NCI-H2107 treated with DMSO at 0.1 percent for 48 hours (cell line): ENCODE measurements around the gene LAGE3.
A peak's percentile ranks its signal among the peaks of the same experiment; 100 is the strongest.

ENCODE experiments used
- DNase-seq: peaks from one replicate; lab custom pipeline; 2025; ENCODE audit not compliant: unreplicated experiment; lab: John Stamatoyannopoulos, UW

LAGE3 gene

GRCh38 chrX:154458116-154458953 lies 20.7 kb downstream of the LAGE3 start, which contains the start of gene PLXNA3:
Gene PLXNA3 (plus strand): TSS chrX:154458281. CDS start chrX:154460184, 1,903 bp downstream.
- DNase-seq: no peak

- no peak for DNase-seq
These were observed 21.5 kb downstream of the LAGE3 start for GRCh38 chrX:154457491-154458115.

GRCh38 chrX:154452823-154453222 lies 26.3 kb downstream of the LAGE3 start:
- no peak for DNase-seq

GRCh38 chrX:154450312-154450711 lies 28.8 kb downstream of the LAGE3 start:
- no peak for DNase-seq

- DNase-seq: no peak
These were observed 29.5 kb downstream of the LAGE3 start for GRCh38 chrX:154449618-154450017.

GRCh38 chrX:154448484-154448883 lies 30.6 kb downstream of the LAGE3 start:
- no peak for DNase-seq

GRCh38 chrX:154446430-154446829 lies 32.7 kb downstream of the LAGE3 start:
- DNase-seq: no peak

DNA sequence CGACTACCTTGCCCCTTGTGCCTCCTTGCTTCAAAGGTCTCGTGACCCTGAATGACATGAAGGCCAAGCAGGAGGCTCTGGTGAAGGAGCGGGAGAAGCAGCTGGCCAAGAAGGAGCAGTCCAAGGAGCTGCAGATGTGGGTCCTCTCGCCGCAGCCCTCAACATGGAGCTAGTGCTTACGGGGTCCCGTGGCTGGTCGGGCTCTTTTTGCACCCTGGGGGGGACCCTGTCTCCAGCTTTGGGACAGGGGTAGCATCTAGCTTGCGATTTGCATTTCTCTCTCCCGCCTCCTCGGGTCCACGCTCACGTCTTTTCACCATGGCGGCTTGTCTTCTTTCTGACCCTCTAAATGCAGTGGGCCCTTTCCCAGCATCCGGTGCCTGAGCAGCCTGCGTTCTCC lies 33.3 kb downstream of the LAGE3 start:
- DNase-seq: no peak

GRCh38 chrX:154444755-154445246 lies 34.3 kb downstream of the LAGE3 start:
- DNase-seq: no peak

GRCh38 chrX:154443992-154444754 lies 34.9 kb downstream of the LAGE3 start, which contains the start of gene FAM50A:
Gene FAM50A (plus strand): TSS chrX:154444141. CDS start chrX:154444236, 95 bp downstream.
- peak; percentile 26 for DNase-seq

DNA sequence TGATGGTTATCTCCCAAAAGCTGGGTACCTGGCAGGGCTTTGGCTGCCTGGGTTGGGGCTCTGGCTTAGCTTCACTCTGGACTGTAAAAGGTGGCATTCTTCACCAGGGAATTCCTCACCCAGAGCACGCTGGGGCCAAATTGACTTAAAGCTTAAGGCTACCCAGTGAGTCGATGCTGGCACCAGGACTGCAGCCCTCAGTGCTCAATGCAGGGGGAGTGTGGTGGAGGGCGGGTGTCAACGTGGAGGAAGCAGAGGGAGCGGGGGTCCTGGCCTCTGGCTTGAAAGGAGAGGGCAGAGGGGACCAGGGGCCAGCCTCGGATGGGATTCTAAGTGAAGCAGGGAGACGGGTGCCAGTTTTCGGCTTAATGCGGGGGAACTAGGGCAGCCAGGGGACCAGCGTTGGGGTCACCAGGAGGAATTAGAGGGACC lies 35.6 kb downstream of the LAGE3 start:
- no peak for DNase-seq

DNA sequence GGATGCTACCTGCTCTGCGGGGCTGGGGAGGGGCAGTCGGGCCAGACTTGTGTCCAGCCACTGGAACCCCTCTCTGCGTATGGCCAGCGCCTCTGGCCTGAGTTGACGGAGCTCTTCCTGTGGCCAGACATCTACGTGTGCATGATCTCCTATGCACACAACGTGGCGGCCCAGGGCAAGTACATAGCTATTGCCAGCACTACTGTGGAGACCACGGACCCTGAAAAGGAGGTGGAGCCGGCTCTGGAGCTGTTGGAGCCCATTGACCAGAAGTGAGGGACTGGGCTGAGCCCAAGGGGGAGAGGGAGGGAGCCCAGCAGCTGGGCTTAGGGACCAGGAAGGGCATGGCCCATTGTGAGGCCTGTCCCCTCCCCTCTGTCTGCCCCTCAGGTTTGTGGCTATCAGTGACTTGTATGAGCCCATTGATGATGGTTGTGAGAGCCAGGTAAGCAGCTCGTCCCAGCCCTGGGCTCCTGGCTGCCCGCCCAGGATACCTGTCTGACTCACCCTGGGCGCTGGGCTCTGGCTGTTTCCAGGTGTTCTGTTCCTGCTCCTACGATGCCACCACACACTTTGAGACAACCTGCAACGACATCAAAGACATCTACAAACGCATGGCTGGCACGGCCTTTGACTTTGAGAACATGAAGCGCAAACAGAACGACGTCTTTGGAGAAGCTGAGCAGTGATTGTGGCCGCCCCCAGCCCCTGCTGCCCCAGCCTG lies 36.9 kb downstream of the LAGE3 start:
- no peak for DNase-seq

- no peak for DNase-seq
These were observed 37.5 kb downstream of the LAGE3 start for GRCh38 chrX:154441564-154441963.

DNA sequence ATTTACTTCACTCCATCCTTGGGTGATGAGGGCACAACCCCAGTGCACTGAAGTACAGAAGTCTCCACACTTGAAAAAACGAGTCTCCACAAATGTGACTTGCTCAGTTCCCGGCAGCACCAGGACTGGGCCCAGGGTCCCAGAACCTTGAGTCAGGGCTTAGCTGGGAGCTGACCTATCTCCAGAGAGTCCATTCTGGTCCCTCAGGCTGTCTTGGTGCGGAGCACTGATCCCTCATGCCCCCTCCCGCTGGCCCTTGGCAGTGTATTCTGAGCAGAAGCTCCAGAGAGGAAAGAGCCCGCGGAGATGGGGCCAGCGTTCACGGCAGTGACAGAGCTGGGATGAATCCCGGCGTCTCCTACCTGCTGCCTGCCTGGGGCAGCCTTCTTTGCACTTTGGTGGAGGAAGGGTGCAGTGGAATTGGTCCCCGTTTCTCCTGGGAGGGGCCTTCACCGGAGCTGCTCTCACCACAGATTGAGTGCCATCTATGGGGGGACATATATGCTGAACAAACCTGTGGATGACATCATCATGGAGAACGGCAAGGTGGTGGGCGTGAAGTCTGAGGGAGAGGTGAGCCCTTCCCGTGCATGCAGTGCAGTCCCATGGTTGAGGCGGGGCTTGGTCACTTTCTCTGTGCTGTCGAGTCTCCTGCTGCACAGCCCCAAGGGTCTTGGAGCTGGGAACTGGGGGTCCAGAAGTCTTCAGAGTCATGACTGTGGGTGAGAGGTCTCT lies 38.3 kb downstream of the LAGE3 start:
- no peak for DNase-seq

GRCh38 chrX:154439841-154440240 lies 39.2 kb downstream of the LAGE3 start:
- DNase-seq: no peak

DNA sequence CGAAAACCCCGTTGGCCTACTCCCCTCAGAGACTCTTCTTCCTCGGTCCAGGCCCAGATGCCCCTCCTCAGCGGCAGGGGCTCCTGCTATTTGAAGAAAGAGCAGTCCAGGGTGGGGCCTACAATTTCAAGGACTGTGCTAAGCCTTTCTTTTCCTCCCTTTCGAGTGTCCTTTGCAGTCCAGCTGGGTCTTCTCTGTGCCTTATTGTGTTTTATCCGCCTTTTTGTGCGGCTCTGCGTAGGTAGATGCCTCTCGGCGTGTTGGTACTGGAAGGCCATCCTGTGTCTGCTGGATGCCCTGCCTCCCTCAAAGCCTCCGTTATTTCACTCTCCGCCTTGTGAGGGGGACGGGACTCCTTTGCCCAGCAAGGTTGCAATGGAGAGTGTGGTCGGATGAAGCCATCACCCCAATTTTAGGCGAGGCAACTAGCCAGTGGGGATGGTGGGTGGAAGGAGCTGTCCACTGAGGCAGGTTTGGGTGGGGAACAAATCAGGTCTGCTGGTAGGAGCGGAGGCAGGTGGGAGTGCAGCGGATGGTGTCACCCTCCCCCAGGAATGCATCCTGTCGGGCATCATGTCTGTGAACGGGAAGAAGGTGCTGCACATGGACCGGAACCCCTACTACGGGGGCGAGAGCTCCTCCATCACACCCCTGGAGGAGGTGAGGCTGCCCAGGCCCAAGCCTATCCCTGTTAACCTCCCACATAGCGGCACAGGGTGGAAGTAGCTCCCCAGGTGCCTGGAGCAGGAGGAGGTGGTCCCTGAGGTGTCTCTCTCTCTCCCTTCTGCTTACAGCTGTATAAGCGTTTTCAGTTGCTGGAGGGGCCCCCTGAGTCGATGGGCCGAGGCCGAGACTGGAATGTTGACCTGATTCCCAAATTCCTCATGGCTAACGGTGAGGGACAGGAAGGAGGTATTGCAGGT lies 40.8 kb downstream of the LAGE3 start:
- DNase-seq: no peak

DNA sequence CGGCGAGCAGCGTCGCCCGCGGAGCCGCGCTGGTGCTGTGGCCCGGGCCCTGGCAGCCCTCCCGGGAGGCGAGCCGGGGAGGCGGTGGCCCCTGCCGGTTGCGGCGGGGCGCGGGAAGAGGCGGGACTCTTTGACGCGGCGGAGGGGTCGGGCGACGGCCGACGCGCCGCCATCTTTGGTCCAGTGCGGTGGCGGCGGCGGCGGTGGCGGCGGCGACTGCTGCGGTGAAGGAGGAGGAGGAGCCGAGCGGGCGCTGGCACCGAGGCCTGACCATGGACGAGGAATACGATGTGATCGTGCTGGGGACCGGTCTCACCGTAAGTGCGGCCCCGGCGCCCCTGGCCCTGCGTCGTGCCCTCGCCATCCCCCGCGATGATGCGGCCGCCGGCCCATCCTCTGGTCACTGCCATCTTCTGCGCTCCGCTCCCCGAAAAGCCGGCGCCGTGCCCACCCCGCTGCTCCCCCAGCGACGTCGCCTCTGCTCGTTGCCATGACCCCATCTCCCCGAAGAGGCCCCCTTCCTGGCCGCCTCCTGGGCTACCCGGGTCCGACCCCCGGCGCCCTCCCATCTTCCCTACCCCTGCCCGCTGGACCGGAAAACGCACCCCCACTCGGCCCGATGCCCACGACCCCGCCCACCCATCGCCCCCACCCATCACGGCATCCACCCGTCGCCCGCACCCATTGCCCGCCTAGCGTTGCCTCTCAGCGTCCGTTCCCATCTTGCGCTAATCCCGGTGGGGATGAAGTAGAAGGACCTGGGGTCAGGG lies 41.9 kb downstream of the LAGE3 start, which contains the start of gene GDI1:
GDI1 (plus strand) TSS at position 172 of the 770 bp plus-strand sequence; CDS start at position 273, 101 bp downstream.
- DNase-seq: no peak

GRCh38 chrX:154436374-154436982 lies 42.6 kb downstream of the LAGE3 start:
- no peak for DNase-seq
